Activated CD8-positive, alpha-beta memory T cell treated with anti-CD3 and anti-CD28 coated beads, Interleukin-2, amount 50 U/mL, for 1 hour (primary cell): ENCODE results near the gene TPST2.
A peak's percentile ranks its signal among the peaks of the same experiment; 100 is the strongest.
"Not testable (repeated sequence)": the region's sequence is repeated elsewhere in the genome, so short reads cannot be mapped to it uniquely, and the experiment has no call there.

Experiments
- DNase-seq: peaks from one replicate; pipeline ENCODE4 v3.0.0-alpha.2; 2020; ENCODE audit errors: extremely low read depth

TPST2 gene

DNA sequence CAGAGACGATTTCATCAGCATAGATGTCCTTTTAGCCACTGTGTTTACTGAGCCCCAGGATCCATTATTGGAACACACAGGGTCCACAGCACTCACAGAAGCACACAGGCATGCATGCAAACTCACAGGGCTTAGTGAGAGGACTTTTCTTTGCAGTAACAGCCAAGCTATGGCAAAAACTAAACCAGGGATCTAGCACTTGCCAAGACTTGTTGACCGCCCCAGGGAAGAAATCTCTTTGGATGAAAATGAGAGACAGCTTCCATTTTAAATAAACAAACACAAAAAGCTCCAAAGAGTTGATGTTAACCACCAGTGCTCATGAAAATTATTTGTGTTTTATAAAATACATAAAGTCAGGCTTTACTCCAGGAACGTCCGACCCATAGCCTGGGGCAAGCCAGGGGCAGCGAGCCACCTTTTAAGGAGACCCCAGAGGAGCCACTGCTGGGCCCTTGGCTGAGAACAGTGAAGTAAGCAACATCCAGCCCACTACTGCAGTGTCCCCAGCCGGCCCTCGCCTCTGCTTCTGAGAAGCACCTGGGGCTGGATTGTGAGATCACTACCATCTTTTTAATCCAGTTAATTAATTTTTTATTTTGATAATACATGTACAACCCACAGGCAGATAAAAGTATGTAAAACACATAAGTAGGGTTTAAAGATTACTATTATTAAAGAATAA, 55.6 kb downstream of the TPST2 start:
- DNase-seq = no peak

GRCh38 chr22:26529345-26529744, 60.6 kb downstream of the TPST2 start:
- DNase-seq = no peak

GRCh38 chr22:26528518-26528917, 61.4 kb downstream of the TPST2 start:
- DNase-seq = not testable (repeated sequence)

GRCh38 chr22:26527574-26528465, 62.1 kb downstream of the TPST2 start:
- no peak for DNase-seq

DNA sequence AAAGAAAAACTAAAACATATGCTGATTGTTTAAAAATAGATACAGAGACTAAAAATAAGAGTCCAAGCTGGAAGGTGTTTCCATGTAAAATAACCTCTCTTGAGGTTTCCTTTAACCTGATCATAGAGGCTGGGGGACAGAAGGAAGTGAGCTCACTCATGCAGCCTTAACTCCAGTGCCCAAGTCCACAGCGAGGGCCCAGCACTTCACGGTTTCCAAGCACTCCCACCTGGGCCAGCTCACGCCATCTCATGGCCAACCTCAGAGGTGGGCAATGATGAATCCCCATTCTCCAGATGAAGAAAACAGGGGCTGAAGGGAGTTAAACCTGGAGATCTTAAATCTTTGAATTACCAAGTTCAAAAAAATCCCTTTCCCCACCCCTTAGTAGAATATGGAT, 62.8 kb downstream of the TPST2 start:
- DNase-seq = no peak

- DNase-seq = no peak
These were observed 63.9 kb downstream of the TPST2 start for GRCh38 chr22:26525946-26526564.

DNA sequence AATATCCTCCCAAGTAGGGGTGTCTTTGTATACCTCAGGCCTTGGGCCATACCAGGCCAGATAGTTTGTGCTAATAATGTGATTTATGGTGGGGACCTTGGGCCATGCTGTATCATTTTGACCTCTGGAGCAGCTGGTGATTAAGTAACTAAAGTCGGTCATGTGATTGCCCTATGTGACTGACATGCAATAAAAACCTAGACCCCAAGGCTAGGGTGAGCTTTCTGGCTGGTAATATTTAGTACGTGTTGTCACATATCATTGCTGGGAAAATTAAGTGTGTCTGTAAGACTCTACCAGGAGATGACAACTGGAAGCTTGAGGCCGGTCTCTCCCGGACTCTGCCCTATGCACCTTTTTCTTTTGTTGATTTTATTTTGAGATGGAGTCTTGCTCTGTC, 65.1 kb downstream of the TPST2 start:
- no peak for DNase-seq

GRCh38 chr22:26522592-26522991, 67.3 kb downstream of the TPST2 start:
- DNase-seq = no peak

- no peak for DNase-seq
These were observed 67.9 kb downstream of the TPST2 start for GRCh38 chr22:26522012-26522411.

DNA sequence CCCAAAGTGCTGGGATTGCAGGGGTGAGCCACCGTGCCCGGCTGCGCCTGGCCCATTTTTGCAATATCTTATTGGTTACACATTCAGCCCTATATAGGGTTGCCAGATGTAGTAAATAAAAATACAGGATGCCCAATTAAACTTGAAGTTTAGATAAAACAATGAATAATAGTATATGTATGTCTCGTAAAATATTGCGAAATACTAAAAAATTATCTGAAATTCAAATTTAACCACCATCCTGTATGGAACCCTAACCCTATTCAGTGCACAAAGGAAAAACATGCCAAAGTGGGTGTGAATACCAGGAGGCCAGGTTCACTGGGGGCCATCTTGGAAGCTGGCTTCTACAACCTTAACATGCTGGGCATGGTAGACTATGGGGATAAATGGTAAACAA, 72.5 kb downstream of the TPST2 start:
- no peak for DNase-seq

- DNase-seq = no peak
These were observed 73.4 kb downstream of the TPST2 start for GRCh38 chr22:26516503-26516902.

DNA sequence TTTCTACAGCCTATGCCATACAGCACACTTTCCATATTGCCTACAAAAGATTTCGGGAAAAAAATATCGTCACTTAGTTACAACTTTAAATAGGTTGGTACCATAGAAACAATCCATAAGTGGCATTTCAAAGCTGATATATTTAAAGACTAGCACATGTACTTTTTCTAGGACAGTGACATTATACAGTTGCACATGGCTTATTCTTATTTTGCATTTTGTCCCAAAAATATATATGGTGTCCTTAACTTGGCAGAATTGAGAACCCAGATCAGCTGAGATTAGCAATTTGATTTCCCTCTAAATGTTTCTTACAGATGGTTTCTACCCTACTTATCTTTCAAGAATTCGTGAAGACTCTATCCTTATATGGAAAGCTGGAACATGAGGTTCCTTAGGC, 74.0 kb downstream of the TPST2 start:
- no peak for DNase-seq

DNA sequence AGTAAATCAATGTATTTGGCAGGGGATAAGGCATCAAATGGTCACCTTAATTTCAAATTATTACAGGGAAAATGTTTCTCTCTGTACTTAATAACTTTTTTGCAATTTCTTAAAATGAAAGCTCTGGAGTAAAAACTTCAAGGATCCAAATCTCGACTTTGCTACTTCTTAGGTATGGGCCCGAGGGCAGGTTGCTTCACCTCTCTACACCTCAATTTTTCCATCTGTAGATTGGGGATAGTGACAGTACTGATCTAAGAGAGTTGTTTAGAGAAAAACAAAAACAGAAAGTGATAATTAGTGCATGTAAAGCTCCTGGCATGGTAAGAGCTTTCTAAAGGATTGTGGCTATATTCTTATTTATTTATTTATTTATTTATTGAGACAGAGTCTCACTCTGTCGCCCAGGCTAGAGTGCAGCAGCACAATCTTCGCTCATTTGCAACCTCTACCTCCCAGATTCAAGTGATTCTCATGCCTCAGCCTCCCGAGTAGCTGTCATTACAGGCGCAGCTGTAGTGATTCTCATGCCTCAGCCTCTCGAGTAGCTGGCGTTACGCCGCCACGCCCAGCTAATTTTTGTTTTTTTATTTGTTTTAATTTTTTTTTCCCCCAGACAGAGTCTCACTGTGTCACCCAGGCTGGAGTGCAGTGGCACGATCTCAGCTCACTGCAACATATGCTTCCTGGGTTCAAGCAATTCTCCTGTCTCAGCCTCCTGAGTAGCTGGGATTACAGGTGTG, 75.3 kb downstream of the TPST2 start:
- DNase-seq = no peak

GRCh38 chr22:26513838-26514237, 76.1 kb downstream of the TPST2 start:
- no peak for DNase-seq

GRCh38 chr22:26512149-26512793, 77.7 kb downstream of the TPST2 start, which contains the start of gene TFIP11:
TSS of gene TFIP11 (minus strand) at chr22:26512473. CDS start at chr22:26510272, 2,201 bp downstream.
- peak; percentile 54 for DNase-seq

DNA sequence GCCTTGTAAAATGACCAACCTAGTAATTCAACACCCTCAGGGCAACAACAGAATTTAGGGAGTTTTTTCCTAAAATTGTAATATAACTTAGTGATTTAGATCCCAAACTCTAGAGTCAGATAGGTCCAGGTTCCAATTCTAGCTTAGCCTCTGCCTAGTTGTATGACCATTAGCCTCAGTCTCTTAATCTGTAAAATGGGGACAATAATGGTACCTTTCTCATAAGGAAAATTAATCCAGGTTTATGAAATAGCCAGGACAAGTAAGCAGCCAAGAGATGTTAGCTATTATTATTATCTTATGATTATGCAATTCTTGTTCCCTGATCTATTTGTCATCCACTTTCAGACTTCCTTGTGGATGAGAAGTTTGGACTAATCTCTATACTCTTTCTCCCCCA, 81.8 kb downstream of the TPST2 start:
- DNase-seq = no peak

GRCh38 chr22:26503758-26504157, 86.2 kb downstream of the TPST2 start:
- DNase-seq = no peak

- peak; percentile 45 for DNase-seq
These were observed 87.0 kb downstream of the TPST2 start for GRCh38 chr22:26502688-26503561.

- no peak for DNase-seq
These were observed 87.9 kb downstream of the TPST2 start for GRCh38 chr22:26501996-26502395.

DNA sequence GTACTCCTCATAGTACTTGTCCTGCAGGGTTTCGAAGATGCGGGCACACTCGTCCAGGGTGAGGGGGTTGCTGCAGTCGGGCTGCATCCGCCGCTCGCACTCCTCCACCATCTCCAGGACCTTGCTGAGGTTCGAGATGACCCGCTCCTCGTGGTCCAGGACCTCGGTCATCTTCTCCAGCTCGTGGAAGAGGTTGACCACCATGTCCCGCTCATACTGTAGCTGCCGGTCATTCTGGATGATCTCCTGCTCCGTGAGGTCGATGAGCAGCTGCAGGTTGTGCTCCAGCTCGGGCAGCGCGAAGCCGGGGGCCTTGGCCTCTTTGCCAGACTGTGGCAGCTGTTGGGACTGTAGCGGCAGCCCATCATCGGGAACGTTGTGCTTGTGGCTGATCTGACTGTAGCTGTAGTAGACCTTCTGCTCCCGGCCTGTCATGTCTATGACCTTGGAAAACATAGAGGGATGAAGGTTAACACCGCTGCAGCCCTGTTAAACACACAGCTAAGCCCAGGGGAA, 90.7 kb downstream of the TPST2 start:
- no peak for DNase-seq
